Measurements from ENCODE around the gene PRRC2B.
"Not testable (repeated sequence)": the region's sequence is repeated elsewhere in the genome, so short reads cannot be mapped to it uniquely, and the experiment has no call there.

Gene PRRC2B

DNA sequence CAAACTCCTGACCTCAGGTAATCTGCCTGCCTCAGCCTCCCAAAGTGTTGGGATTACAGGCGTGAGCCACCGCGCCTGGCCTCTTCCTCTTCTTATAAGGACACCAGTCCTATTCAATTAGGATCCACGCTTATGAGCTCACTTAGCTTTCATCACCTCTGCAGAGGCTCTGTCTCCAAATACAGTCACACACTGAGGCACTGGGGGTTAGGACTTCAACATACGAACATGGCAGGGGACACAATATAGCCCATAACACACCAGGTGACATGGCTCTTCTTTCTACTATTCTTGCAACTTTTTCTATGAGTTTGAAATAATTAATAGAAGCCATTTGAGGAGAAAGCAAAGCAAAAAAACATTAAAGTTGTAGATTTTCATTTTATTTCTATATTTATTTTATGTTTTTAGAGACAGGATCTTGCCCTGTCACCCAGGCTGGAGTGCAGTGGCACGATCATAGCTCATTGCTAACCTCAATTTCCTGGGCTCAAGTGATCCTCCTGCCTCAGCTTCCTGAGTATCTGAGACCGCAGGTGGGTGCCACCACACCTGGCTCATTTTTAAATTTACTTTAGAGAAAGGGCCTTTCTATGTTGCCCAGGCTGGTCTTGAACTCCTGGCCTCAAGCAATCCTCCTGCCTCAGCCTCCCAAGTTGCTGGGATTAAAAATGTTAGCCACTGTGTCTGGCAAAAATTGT is 145.5 kb downstream of the PRRC2B start:
- no peak overlapping the region for H3K4me3 ChIP-seq
- no peaks in the 10 kb centered on the region for H3K4me1 ChIP-seq
- in situ Hi-C loops (cut with MboI; ENCODE audit: low sequenced_read_pairs) = no loop called here
- no peaks in the 10 kb centered on the region for H3K27me3 ChIP-seq (ENCODE audit: low read depth)
- DNase-seq (ENCODE audit: low spot score in 2 of 2) = no peak
- H3K36me3 ChIP-seq (replicated peaks) = no peaks in the 10 kb centered on the region
- no peaks in the 10 kb centered on the region for H3K9me3 ChIP-seq

- Histone ChIP-seq H3K9me3 (no peaks in the 10 kb centered on the region), H3K27me3 (ENCODE audit: low read depth) (peaks cover 10% of the 10 kb centered on the region; the same call in 1 of the 2 replicates), H3K4me3 (no peak overlapping the region), H3K4me1 (no peaks in the 10 kb centered on the region), H3K36me3 (replicated peaks) (no peaks in the 10 kb centered on the region)
- in situ Hi-C loops (cut with MboI; ENCODE audit: low sequenced_read_pairs) = no loop called here
- no peak for DNase-seq (ENCODE audit: low spot score in 2 of 2)
Measured at GRCh38 chr9:131543141-131543540, 149.3 kb downstream of the PRRC2B start.

GRCh38 chr9:131545003-131545785 is 151.3 kb downstream of the PRRC2B start, which contains the start of gene PRRT1B:
PRRT1B (plus strand) TSS chr9:131545523; CDS start chr9:131545616, 93 bp downstream.
- Histone ChIP-seq H3K4me1 (no peaks in the 10 kb centered on the region), H3K27me3 (ENCODE audit: low read depth) (peaks cover 10% of the 10 kb centered on the region; the same call in 1 of the 2 replicates), H3K4me3 (no peak within 1 kb of the TSS), H3K36me3 (replicated peaks) (no peaks in the 10 kb centered on the region), H3K9me3 (no peaks in the 10 kb centered on the region)
- in situ Hi-C loops (cut with MboI; ENCODE audit: low sequenced_read_pairs) = no loop called here
- no peak for DNase-seq (ENCODE audit: low spot score in 2 of 2)

GRCh38 chr9:131545786-131546335 is 152.0 kb downstream of the PRRC2B start:
- no peak for DNase-seq (ENCODE audit: low spot score in 2 of 2)
- Histone ChIP-seq H3K4me1 (no peaks in the 10 kb centered on the region), H3K27me3 (ENCODE audit: low read depth) (peaks cover 10% of the 10 kb centered on the region; the same call in 1 of the 2 replicates), H3K36me3 (replicated peaks) (no peaks in the 10 kb centered on the region), H3K9me3 (no peaks in the 10 kb centered on the region), H3K4me3 (no peak overlapping the region)
- in situ Hi-C loops (cut with MboI; ENCODE audit: low sequenced_read_pairs) = no loop called here

DNA sequence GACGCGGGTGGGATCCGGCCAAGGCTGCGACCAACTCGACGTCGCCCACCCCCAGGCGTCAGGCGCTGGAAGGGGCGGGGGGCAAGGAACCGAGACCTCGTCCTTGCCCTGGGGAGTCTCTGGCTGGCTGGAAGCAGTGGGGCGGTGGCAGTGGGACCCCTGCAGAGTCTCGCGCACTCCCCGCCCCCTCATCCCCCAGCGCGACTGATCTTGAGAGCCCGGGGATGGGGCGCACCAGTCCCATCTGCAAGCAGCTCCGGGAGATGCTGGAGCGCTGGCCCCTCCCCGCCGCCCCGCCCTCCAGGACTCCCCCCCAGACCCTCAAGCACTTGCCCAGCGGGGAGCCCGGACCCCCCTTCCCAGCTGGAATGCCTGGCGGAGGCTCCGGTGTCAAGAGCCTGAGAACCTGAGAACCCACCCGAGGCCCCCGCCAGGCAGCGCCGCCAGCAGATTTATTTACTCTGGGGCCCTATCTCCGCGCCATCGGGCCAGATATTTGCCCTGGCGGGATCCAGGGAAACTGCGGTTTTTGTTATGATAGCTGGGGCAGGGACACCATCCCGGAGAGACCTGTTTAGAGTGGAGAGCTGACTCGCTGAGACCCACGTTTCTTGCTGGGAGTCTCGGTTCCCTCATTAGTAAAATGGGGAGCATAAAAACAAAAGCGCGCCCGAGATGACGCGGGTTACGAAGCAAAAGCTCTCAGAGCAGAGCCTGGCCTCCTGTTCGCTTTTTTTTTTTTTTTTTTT is 152.6 kb downstream of the PRRC2B start:
- DNase-seq (ENCODE audit: low spot score in 2 of 2) = peak in 1 of 2 experiments; percentile 40
- in situ Hi-C loops (cut with MboI; ENCODE audit: low sequenced_read_pairs) = no loop called here
- no peaks in the 10 kb centered on the region for H3K36me3 ChIP-seq (replicated peaks)
- peaks cover 10% of the 10 kb centered on the region; the same call in 1 of the 2 replicates for H3K27me3 ChIP-seq (ENCODE audit: low read depth)
- H3K4me1 ChIP-seq = no peaks in the 10 kb centered on the region
- no peaks in the 10 kb centered on the region for H3K9me3 ChIP-seq
- H3K4me3 ChIP-seq = no peak overlapping the region

- H3K9me3 ChIP-seq; H3K36me3 ChIP-seq (replicated peaks); H3K4me1 ChIP-seq; DNase-seq (ENCODE audit: low spot score in 2 of 2); H3K4me3 ChIP-seq; in situ Hi-C loops (cut with MboI; ENCODE audit: low sequenced_read_pairs); H3K27me3 ChIP-seq (ENCODE audit: low read depth): not testable (repeated sequence)
Measured at GRCh38 chr9:131549186-131549585, 155.3 kb downstream of the PRRC2B start.

Data from HAP-1 (cell line).